Measurements from ENCODE around the gene STAMBPL1.
"Not testable (repeated sequence)": the region's sequence is repeated elsewhere in the genome, so short reads cannot be mapped to it uniquely, and the experiment has no call there.

Gene STAMBPL1

GRCh38 chr10:88879534-88880281, at the start of gene STAMBPL1:
Gene STAMBPL1, plus strand, starts transcription at chr10:88880245. Its CDS starts 21,464 bp downstream, at chr10:88901709.
- DNase-seq (ENCODE audit: low spot score) = no peak

GRCh38 chr10:88830643-88831268, 49.3 kb upstream of the STAMBPL1 start:
- DNase-seq (ENCODE audit: low spot score) = no peak

- DNase-seq (ENCODE audit: low spot score) = no peak
Measured at GRCh38 chr10:88831709-88832108, 48.3 kb upstream of the STAMBPL1 start.

GRCh38 chr10:88832376-88832775, 47.7 kb upstream of the STAMBPL1 start:
- no peak for DNase-seq (ENCODE audit: low spot score)

- no peak for DNase-seq (ENCODE audit: low spot score)
Measured at GRCh38 chr10:88833156-88833555, 46.9 kb upstream of the STAMBPL1 start.

GRCh38 chr10:88833723-88834122, 46.3 kb upstream of the STAMBPL1 start:
- DNase-seq (ENCODE audit: low spot score) = no peak

- DNase-seq (ENCODE audit: low spot score) = peak; percentile 80
Measured at GRCh38 chr10:88835096-88835909, 44.7 kb upstream of the STAMBPL1 start.

GRCh38 chr10:88835910-88836221, 44.2 kb upstream of the STAMBPL1 start:
- no peak for DNase-seq (ENCODE audit: low spot score)

GRCh38 chr10:88837632-88838031, 42.4 kb upstream of the STAMBPL1 start:
- DNase-seq (ENCODE audit: low spot score) = not testable (repeated sequence)

GRCh38 chr10:88838766-88839350, 41.2 kb upstream of the STAMBPL1 start:
- DNase-seq (ENCODE audit: low spot score) = no peak

- DNase-seq (ENCODE audit: low spot score) = no peak
Measured at GRCh38 chr10:88840104-88840503, 39.9 kb upstream of the STAMBPL1 start.

- DNase-seq (ENCODE audit: low spot score) = no peak
Measured at GRCh38 chr10:88840881-88841280, 39.2 kb upstream of the STAMBPL1 start.

- DNase-seq (ENCODE audit: low spot score) = no peak
Measured at GRCh38 chr10:88841316-88842111, 38.5 kb upstream of the STAMBPL1 start.

- DNase-seq (ENCODE audit: low spot score) = no peak
Measured at GRCh38 chr10:88843171-88843570, 36.9 kb upstream of the STAMBPL1 start.

- peak; percentile 77 for DNase-seq (ENCODE audit: low spot score)
Measured at GRCh38 chr10:88848499-88848898, 31.5 kb upstream of the STAMBPL1 start.

- no peak for DNase-seq (ENCODE audit: low spot score)
Measured at GRCh38 chr10:88849234-88849633, 30.8 kb upstream of the STAMBPL1 start.

- DNase-seq (ENCODE audit: low spot score) = no peak
Measured at GRCh38 chr10:88850712-88851111, 29.3 kb upstream of the STAMBPL1 start.

GRCh38 chr10:88851706-88852105, 28.3 kb upstream of the STAMBPL1 start, which contains the start of gene ANKRD22:
Gene ANKRD22, minus strand, starts transcription at chr10:88851844. Its CDS starts 237 bp downstream, at chr10:88851607.
- no peak for DNase-seq (ENCODE audit: low spot score)

- DNase-seq (ENCODE audit: low spot score) = no peak
Measured at GRCh38 chr10:88852327-88852726, 27.7 kb upstream of the STAMBPL1 start.

GRCh38 chr10:88853155-88853881, 26.7 kb upstream of the STAMBPL1 start:
- DNase-seq (ENCODE audit: low spot score) = no peak

GRCh38 chr10:88854684-88855083, 25.4 kb upstream of the STAMBPL1 start:
- DNase-seq (ENCODE audit: low spot score) = no peak

Data from kidney capillary endothelial cell (primary cell).